Thoracic aorta (tissue), 2 donors: ENCODE measurements around the gene TCEAL9. TPM values are rescaled to one million over a fixed set of nuclear protein-coding genes. Genes with fewer than 3 reads are reported as not detected.

Experiments
- ATAC-seq: fragments of 150-250 bp; one replicate; pipeline ENCODE4 v1.8.0; 2017; ENCODE audit warnings: low read depth; ENCODE audit not compliant: insufficient number of reproducible peaks, low FRiP score
- DNase-seq: peaks from one replicate; pipeline ENCODE4 v3.0.0-alpha.2; 2020; ENCODE audit warnings: low spot score
- H3K27ac ChIP-seq, 2 donors: fragments of 200-600 bp; sonication (generic); 1 replicate in 1 of 2; 2 replicates in 1 of 2; pipeline ENCODE4 v1.5.1; 2016; ENCODE audit warnings: mild to moderate bottlenecking in 2 of 2, moderate library complexity in 2 of 2
- H3K27me3 ChIP-seq: fragments of 200-600 bp; sonication (generic); replicated peaks from 2 replicates; pipeline ENCODE4 v1.6.0; 2016; ENCODE audit warnings: mild to moderate bottlenecking; ENCODE audit not compliant: insufficient read depth
- H3K36me3 ChIP-seq: fragments of 200-600 bp; sonication (generic); one replicate; pipeline ENCODE4 v1.5.1; 2016
- H3K4me1 ChIP-seq, 2 donors: fragments of 200-600 bp; sonication (generic); 1 replicate in 1 of 2; 2 replicates in 1 of 2; pipeline versions ENCODE4 v1.5.1 to v1.6.0; 2016; ENCODE audit warnings: low read depth in 2 of 2, mild to moderate bottlenecking in 1 of 2; ENCODE audit not compliant: control insufficient read depth in 1 of 2
- H3K4me3 ChIP-seq: fragments of 200-600 bp; sonication (generic); 2 replicates; pipeline ENCODE4 v1.5.1; 2016; ENCODE audit warnings: mild to moderate bottlenecking
- H3K9me3 ChIP-seq: fragments of 200-600 bp; sonication (generic); 2 replicates; pipeline ENCODE4 v1.5.1; 2016
- CTCF ChIP-seq: fragments of 200-600 bp; sonication (generic); IDR thresholded peaks from one replicate; pipeline ENCODE4 v1.5.1; 2019; ENCODE audit warnings: antibody characterized with exemption
- total RNA-seq, 2 donors: library from RNA; depleted of rRNA; stranded (reverse); fragments of >200 nt; gene quantifications; one replicate each; pipeline versions ENCODE4 v1.1.0 to v1.2.3, GENCODE V29; 2016

Gene TCEAL9
- total RNA-seq, 2 donors from 2014 or later = 70.4 to 118 TPM

- DNase-seq (no peak), ATAC-seq (no peak)
- no peak overlapping the region for H3K27ac ChIP-seq
- H3K9me3 ChIP-seq = no peaks in the 10 kb centered on the region
- H3K4me1 ChIP-seq = no peaks in the 10 kb centered on the region
- H3K36me3 ChIP-seq = no peaks in the 10 kb centered on the region
- no peak for TF ChIP-seq CTCF
- no peak overlapping the region for H3K4me3 ChIP-seq
- H3K27me3 ChIP-seq = no peaks in the 10 kb centered on the region
These were observed 41.4 kb downstream of the TCEAL9 start for GRCh38 chrX:103397707-103398106.

- H3K9me3 ChIP-seq = no peaks in the 10 kb centered on the region
- DNase-seq (no peak), ATAC-seq (no peak)
- no peaks in the 10 kb centered on the region for H3K27me3 ChIP-seq
- no peaks in the 10 kb centered on the region for H3K4me1 ChIP-seq
- no peaks in the 10 kb centered on the region for H3K36me3 ChIP-seq
- no peak for TF ChIP-seq CTCF
- no peak overlapping the region for H3K27ac ChIP-seq
- no peak overlapping the region for H3K4me3 ChIP-seq
These were observed 42.1 kb downstream of the TCEAL9 start for GRCh38 chrX:103398421-103398864.

GRCh38 chrX:103399744-103400143 is 43.4 kb downstream of the TCEAL9 start:
- Histone ChIP-seq H3K4me3 (no peak overlapping the region), H3K27ac (no peak overlapping the region), H3K4me1 (peaks cover 0 to 5% of the 10 kb centered on the region in 2 donors), H3K27me3 (no peaks in the 10 kb centered on the region), H3K9me3 (no peaks in the 10 kb centered on the region), H3K36me3 (no peaks in the 10 kb centered on the region)
- ATAC-seq (no peak), DNase-seq (no peak)
- TF ChIP-seq CTCF = no peak

GRCh38 chrX:103400931-103401330 is 44.6 kb downstream of the TCEAL9 start:
- Histone ChIP-seq H3K36me3 (no peaks in the 10 kb centered on the region), H3K4me1 (peaks cover 0 to 5% of the 10 kb centered on the region in 2 donors), H3K27me3 (no peaks in the 10 kb centered on the region), H3K4me3 (no peak overlapping the region), H3K9me3 (no peaks in the 10 kb centered on the region), H3K27ac (no peak overlapping the region)
- TF ChIP-seq CTCF = no peak
- DNase-seq (no peak), ATAC-seq (no peak)

GRCh38 chrX:103404231-103405008 is 48.1 kb downstream of the TCEAL9 start:
- Histone ChIP-seq H3K4me3 (peak overlapping the region; percentile 73), H3K4me1 (peaks cover 0 to 5% of the 10 kb centered on the region in 2 donors), H3K36me3 (no peaks in the 10 kb centered on the region), H3K9me3 (no peaks in the 10 kb centered on the region), H3K27ac (peak overlapping the region; percentile 61 to 75), H3K27me3 (no peaks in the 10 kb centered on the region)
- TF ChIP-seq CTCF = no peak
- ATAC-seq = peak; percentile 89
- peak; percentile 49 for DNase-seq
